Astrocyte (in vitro differentiated cells and primary cell): ENCODE results near the gene YPEL3. TPM values are rescaled to one million over a fixed set of nuclear protein-coding genes. Genes with fewer than 3 reads are reported as not detected.

Experiments
- DNase-seq: peaks from one replicate; pipeline ENCODE4 v3.0.0-alpha.2; 2010; ENCODE audit warnings: low read depth
- FAIRE-seq: peaks from 2 replicates; lab custom pipeline; 2011; peaks lifted over from hg19 to GRCh38; lab: Jason Lieb, UNC
- H2AFZ ChIP-seq: 2 replicates; pipeline ENCODE4 v1.6.0; 2012; ENCODE audit warnings: low read depth, low read length, inconsistent platforms
- H3K27ac ChIP-seq: 2 replicates; pipeline ENCODE4 v1.5.1; 2011; ENCODE audit warnings: low read depth, low read length, inconsistent platforms
- H3K27me3 ChIP-seq: 2 replicates; pipeline ENCODE4 v1.6.0; 2011; ENCODE audit warnings: low read length, inconsistent platforms; ENCODE audit not compliant: insufficient read depth
- H3K36me3 ChIP-seq: 2 replicates; pipeline ENCODE4 v1.5.1; 2011; ENCODE audit warnings: low read length, inconsistent platforms; ENCODE audit not compliant: insufficient read depth
- H3K4me1 ChIP-seq: 2 replicates; pipeline ENCODE4 v1.5.1; 2011; ENCODE audit warnings: low read length, inconsistent platforms; ENCODE audit not compliant: insufficient read depth
- H3K4me2 ChIP-seq: 2 replicates; pipeline ENCODE4 v1.6.0; 2012; ENCODE audit warnings: low read length, inconsistent platforms
- H3K4me3 ChIP-seq: 2 replicates; pipeline ENCODE4 v1.5.1; 2011; ENCODE audit warnings: low read depth, mild to moderate bottlenecking, low read length, inconsistent platforms; ENCODE audit not compliant: insufficient read depth
- H3K79me2 ChIP-seq: 2 replicates; pipeline ENCODE4 v1.6.0; 2012; ENCODE audit warnings: mild to moderate bottlenecking, low read length, inconsistent platforms; ENCODE audit not compliant: insufficient read depth
- H3K9ac ChIP-seq: 2 replicates; pipeline ENCODE4 v1.6.0; 2012; ENCODE audit warnings: mild to moderate bottlenecking, low read length, inconsistent platforms
- H3K9me3 ChIP-seq: 2 replicates; pipeline ENCODE4 v1.5.1; 2012; ENCODE audit warnings: low read depth, mild to moderate bottlenecking, low read length, inconsistent platforms; ENCODE audit not compliant: insufficient read depth
- H4K20me1 ChIP-seq: 2 replicates; pipeline ENCODE4 v1.6.0; 2012; ENCODE audit warnings: low read length, inconsistent platforms; ENCODE audit not compliant: insufficient read depth
- H3K27ac Mint-ChIP-seq: one replicate; pipeline ENCODE4 v1.8.0; 2021; ENCODE audit warnings: mild to moderate bottlenecking, mixed read lengths; ENCODE audit not compliant: unreplicated experiment
- H3K27me3 Mint-ChIP-seq: one replicate; pipeline ENCODE4 v1.8.0; 2021; ENCODE audit warnings: low read depth, mixed read lengths; ENCODE audit not compliant: unreplicated experiment
- H3K36me3 Mint-ChIP-seq: one replicate; pipeline ENCODE4 v1.8.0; 2021; ENCODE audit warnings: low read depth, mixed read lengths; ENCODE audit not compliant: unreplicated experiment
- H3K4me1 Mint-ChIP-seq: one replicate; pipeline ENCODE4 v1.8.0; 2021; ENCODE audit warnings: low read depth, mixed read lengths; ENCODE audit not compliant: unreplicated experiment
- H3K4me3 Mint-ChIP-seq: one replicate; pipeline ENCODE4 v1.8.0; 2021; ENCODE audit warnings: mild to moderate bottlenecking, moderate library complexity, mixed read lengths; ENCODE audit not compliant: unreplicated experiment
- H3K9me3 Mint-ChIP-seq: one replicate; pipeline ENCODE4 v1.8.0; 2021; ENCODE audit warnings: mild to moderate bottlenecking, mixed read lengths; ENCODE audit not compliant: unreplicated experiment
- EZH2 ChIP-seq: IDR thresholded peaks from 2 replicates; pipeline ENCODE4 v1.6.1; 2012; ENCODE audit warnings: mild to moderate bottlenecking, low read length, inconsistent platforms; ENCODE audit not compliant: insufficient read depth
- total RNA-seq: library from RNA; stranded (reverse); gene quantifications from 2 replicates; pipeline ENCODE4 v1.2.1, GENCODE V29; 2021
- TF ChIP-seq, protein P1 (sequence below): IDR thresholded peaks from 2 replicates; pipeline ENCODE4 v1.5.1; 2011; ENCODE audit warnings: low read depth, mild to moderate bottlenecking, inconsistent platforms, low read length, moderate library complexity; ENCODE audit not compliant: insufficient read depth

Gene YPEL3
- total RNA-seq, 1 donor from 2014 or later: 20.5 TPM

DNA sequence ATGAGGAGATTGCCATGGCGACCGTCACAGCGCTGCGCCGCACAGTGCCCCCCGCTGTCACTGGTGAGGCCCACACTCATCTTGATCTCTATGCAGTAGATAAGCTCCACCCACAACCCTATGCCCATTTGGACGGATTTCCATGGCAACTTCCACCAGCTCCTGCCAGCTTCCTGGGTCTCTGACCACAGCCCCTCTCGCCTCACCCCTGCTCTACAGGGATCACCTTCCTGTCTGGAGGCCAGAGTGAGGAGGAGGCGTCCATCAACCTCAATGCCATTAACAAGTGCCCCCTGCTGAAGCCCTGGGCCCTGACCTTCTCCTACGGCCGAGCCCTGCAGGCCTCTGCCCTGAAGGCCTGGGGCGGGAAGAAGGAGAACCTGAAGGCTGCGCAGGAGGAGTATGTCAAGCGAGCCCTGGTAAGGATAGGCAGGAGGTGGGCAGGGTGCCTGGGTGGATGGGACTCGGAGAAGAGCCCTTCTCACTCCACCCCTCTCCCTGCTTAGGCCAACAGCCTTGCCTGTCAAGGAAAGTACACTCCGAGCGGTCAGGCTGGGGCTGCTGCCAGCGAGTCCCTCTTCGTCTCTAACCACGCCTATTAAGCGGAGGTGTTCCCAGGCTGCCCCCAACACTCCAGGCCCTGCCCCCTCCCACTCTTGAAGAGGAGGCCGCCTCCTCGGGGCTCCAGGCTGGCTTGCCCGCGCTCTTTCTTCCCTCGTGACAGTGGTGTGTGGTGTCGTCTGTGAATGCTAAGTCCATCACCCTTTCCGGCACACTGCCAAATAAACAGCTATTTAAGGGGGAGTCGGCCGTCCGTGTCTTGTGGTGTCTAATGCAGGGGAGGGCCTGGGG lies 26.2 kb downstream of the YPEL3 start:
- Histone ChIP-seq H3K4me3 (no peak overlapping the region), H3K36me3 (peaks cover 39% of the 10 kb centered on the region), H2AFZ (no peak overlapping the region), H3K9me3 (no peaks in the 10 kb centered on the region), H3K27ac (peak overlapping the region; percentile 18), H3K79me2 (peaks cover 64% of the 10 kb centered on the region), H3K4me2 (peak overlapping the region; percentile 78), H3K4me1 (peaks cover 40% of the 10 kb centered on the region), H3K27me3 (no peaks in the 10 kb centered on the region), H4K20me1 (peaks cover 63% of the 10 kb centered on the region), H3K9ac (peak overlapping the region; percentile 41)
- FAIRE-seq (no peak), DNase-seq (peak; percentile 36)
- H3K27ac Mint-ChIP-seq: no peak overlapping the region
- peaks cover 37% of the 10 kb centered on the region for H3K4me1 Mint-ChIP-seq
- no peaks in the 10 kb centered on the region for H3K9me3 Mint-ChIP-seq
- H3K4me3 Mint-ChIP-seq: peak overlapping the region; percentile 98
- no peak for TF ChIP-seq EZH2
- TF ChIP-seq, protein P1, sequence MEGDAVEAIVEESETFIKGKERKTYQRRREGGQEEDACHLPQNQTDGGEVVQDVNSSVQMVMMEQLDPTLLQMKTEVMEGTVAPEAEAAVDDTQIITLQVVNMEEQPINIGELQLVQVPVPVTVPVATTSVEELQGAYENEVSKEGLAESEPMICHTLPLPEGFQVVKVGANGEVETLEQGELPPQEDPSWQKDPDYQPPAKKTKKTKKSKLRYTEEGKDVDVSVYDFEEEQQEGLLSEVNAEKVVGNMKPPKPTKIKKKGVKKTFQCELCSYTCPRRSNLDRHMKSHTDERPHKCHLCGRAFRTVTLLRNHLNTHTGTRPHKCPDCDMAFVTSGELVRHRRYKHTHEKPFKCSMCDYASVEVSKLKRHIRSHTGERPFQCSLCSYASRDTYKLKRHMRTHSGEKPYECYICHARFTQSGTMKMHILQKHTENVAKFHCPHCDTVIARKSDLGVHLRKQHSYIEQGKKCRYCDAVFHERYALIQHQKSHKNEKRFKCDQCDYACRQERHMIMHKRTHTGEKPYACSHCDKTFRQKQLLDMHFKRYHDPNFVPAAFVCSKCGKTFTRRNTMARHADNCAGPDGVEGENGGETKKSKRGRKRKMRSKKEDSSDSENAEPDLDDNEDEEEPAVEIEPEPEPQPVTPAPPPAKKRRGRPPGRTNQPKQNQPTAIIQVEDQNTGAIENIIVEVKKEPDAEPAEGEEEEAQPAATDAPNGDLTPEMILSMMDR: no peak
- peaks cover 40% of the 10 kb centered on the region for H3K36me3 Mint-ChIP-seq
- no peaks in the 10 kb centered on the region for H3K27me3 Mint-ChIP-seq

DNA sequence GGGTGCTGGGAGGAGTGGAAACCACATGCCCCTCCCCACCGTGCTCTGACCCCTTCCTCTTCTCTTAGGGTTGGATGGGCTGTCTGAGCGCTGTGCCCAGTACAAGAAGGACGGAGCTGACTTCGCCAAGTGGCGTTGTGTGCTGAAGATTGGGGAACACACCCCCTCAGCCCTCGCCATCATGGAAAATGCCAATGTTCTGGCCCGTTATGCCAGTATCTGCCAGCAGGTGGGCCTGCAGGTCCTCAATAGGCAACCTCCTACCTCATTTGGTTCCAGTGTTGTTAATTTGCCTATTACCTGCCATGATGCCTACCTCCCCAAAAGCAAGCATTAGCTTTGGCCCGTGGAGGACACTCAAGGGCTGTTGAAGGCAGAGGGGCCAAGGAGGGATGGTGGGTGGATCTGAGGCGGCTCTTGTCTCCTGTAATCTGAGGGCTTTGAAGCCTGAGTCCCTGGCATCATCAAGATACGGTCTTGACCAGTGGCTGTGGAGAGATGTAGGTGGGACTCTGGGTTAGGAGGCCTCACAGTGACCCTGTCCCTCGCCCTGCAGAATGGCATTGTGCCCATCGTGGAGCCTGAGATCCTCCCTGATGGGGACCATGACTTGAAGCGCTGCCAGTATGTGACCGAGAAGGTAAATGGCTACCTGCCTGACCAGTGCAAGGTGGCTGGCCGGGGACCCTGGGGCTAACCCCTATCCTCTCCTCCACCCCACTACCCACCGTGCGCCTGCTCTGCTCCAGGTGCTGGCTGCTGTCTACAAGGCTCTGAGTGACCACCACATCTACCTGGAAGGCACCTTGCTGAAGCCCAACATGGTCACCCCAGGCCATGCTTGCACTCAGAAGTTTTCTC lies 27.0 kb downstream of the YPEL3 start:
- Mint-ChIP-seq H3K9me3 (no peaks in the 10 kb centered on the region), H3K27ac (peak overlapping the region; percentile 87), H3K4me3 (peak overlapping the region; percentile 98), H3K36me3 (peaks cover 40% of the 10 kb centered on the region), H3K4me1 (peaks cover 36% of the 10 kb centered on the region), H3K27me3 (no peaks in the 10 kb centered on the region)
- H3K4me2 ChIP-seq: peak overlapping the region; percentile 78
- H3K9me3 ChIP-seq: no peaks in the 10 kb centered on the region
- FAIRE-seq (no peak), DNase-seq (no peak)
- no peaks in the 10 kb centered on the region for H3K27me3 ChIP-seq
- TF ChIP-seq, protein P1: peak; percentile 54
- no peak for TF ChIP-seq EZH2
- no peak overlapping the region for H3K4me3 ChIP-seq
- H3K79me2 ChIP-seq: peaks cover 64% of the 10 kb centered on the region
- H2AFZ ChIP-seq: no peak overlapping the region
- peaks cover 63% of the 10 kb centered on the region for H4K20me1 ChIP-seq
- H3K27ac ChIP-seq: no peak overlapping the region
- peaks cover 39% of the 10 kb centered on the region for H3K36me3 ChIP-seq
- peak overlapping the region; percentile 33 for H3K9ac ChIP-seq
- peaks cover 48% of the 10 kb centered on the region for H3K4me1 ChIP-seq
